Mucosa of descending colon (tissue), 3 donors: ENCODE results near the gene PRM3. TPM values are rescaled to one million over a fixed set of nuclear protein-coding genes. Genes with fewer than 3 reads are reported as not detected.

Experiments used
- ATAC-seq: fragments of 200-7000 bp; cut with Tn5 transposase; one replicate; pipeline ENCODE4 v1.9.1; 2020; ENCODE audit warnings: mild to moderate bottlenecking, moderate library complexity
- DNase-seq, 3 donors: peaks; one replicate each; pipeline ENCODE4 v3.0.0-alpha.2; 2020
- H3K36me3 ChIP-seq: fragments of 200-600 bp; one replicate; pipeline ENCODE4 v1.8.0; 2021; ENCODE audit warnings: low read depth, mild to moderate bottlenecking
- H3K4me1 ChIP-seq: fragments of 200-600 bp; one replicate; pipeline ENCODE4 v1.8.0; 2021; ENCODE audit warnings: low read depth, mild to moderate bottlenecking
- H3K4me3 ChIP-seq: fragments of 200-600 bp; one replicate; pipeline ENCODE4 v1.8.0; 2021; ENCODE audit warnings: mild to moderate bottlenecking
- H3K9me3 ChIP-seq: fragments of 200-600 bp; one replicate; pipeline ENCODE4 v1.8.0; 2021; ENCODE audit warnings: mild to moderate bottlenecking
- CTCF ChIP-seq: fragments of 200-600 bp; IDR thresholded peaks from one replicate; pipeline ENCODE4 v1.8.0; 2022; ENCODE audit warnings: antibody characterized with exemption, mild to moderate bottlenecking
- intact Hi-C, 2 donors: fragments of 100-400 bp; cut with DNase I in 1 of 2; cut with micrococcal nuclease in 1 of 2; formaldehyde crosslinking; loops; one replicate each; pipeline versions ENCODE4 v1.11.0 to v1.11.1; 2022; cut with DNase I, micrococcal nuclease
- total RNA-seq, 3 donors: library from RNA; stranded (reverse); fragmentation: NEBNext Ultra II Directional in 2 of 3; extraction: Animal tissue kit (Norgen Biotek cat#: 25700) in 2 of 3; gene quantifications; one replicate each; pipeline versions ENCODE4 v1.2.1 to v1.2.4, GENCODE V29; 2021 to 2023
- donor health status: DM: no; HTN: no; CAD: no; lungs with moderate emphysema.
- donor health status: DM: no; HTN: no; CAD: no.
- donor health status: DM: no; HTN: yes; CAD: no.

PRM3 gene
- total RNA-seq, 3 donors from 2014 or later: not detected

GRCh38 chr16:11257131-11257938 lies 16.1 kb downstream of the PRM3 start:
- intact Hi-C loops: loop anchor here (5.0 to 10.0 kb wide), 2 partner anchors 283 to 285 kb away; no protein-coding TSS in a partner anchor
- DNase-seq (peak; percentile 80 to 89 (median 80)), ATAC-seq (peak; percentile 58)
- H3K36me3 ChIP-seq: no peaks in the 10 kb centered on the region
- H3K4me3 ChIP-seq: no peak overlapping the region
- peak; percentile 63 for TF ChIP-seq CTCF
- peaks cover 18% of the 10 kb centered on the region for H3K4me1 ChIP-seq
- H3K9me3 ChIP-seq: no peaks in the 10 kb centered on the region

GRCh38 chr16:11256661-11257130 lies 16.7 kb downstream of the PRM3 start:
- ATAC-seq (peak; percentile 34), DNase-seq (peak in 1 of 3 donors; percentile 67)
- intact Hi-C loops: loop anchor here (5.0 to 10.0 kb wide), 2 partner anchors 282 to 284 kb away; no protein-coding TSS in a partner anchor
- Histone ChIP-seq H3K9me3 (no peaks in the 10 kb centered on the region), H3K4me3 (peak overlapping the region; percentile 63), H3K4me1 (peaks cover 18% of the 10 kb centered on the region), H3K36me3 (no peaks in the 10 kb centered on the region)
- no peak for TF ChIP-seq CTCF

- peak; percentile 80 for ATAC-seq
- DNase-seq: peak; percentile 90 to 92 (median 91)
- intact Hi-C loops: loop anchor here (5.0 to 10.0 kb wide), 2 partner anchors 281 to 284 kb away; no protein-coding TSS in a partner anchor
- H3K9me3 ChIP-seq: no peaks in the 10 kb centered on the region
- TF ChIP-seq CTCF: peak; percentile 88
- H3K36me3 ChIP-seq: no peaks in the 10 kb centered on the region
- peak within 1 kb of the TSS; percentile 63 for H3K4me3 ChIP-seq
- peaks cover 18% of the 10 kb centered on the region for H3K4me1 ChIP-seq
Observed at GRCh38 chr16:11255737-11256660, 17.4 kb downstream of the PRM3 start, which contains the start of gene SOCS1. TSS of gene SOCS1 (minus strand) at chr16:11256204. CDS start at chr16:11255478, 726 bp downstream.

- peaks cover 18% of the 10 kb centered on the region for H3K4me1 ChIP-seq
- peak; percentile 59 to 81 (median 76) for DNase-seq
Observed at GRCh38 chr16:11254913-11255736, 18.3 kb downstream of the PRM3 start.

More at GRCh38 chr16:11254913-11255736, 18.3 kb downstream of the PRM3 start:
- H3K36me3 ChIP-seq: no peaks in the 10 kb centered on the region
- ATAC-seq: peak; percentile 20
- no peaks in the 10 kb centered on the region for H3K9me3 ChIP-seq
- peak overlapping the region; percentile 63 for H3K4me3 ChIP-seq
- intact Hi-C loops: loop anchor here (5.0 to 10.0 kb wide), 2 partner anchors 280 to 283 kb away; no protein-coding TSS in a partner anchor
- no peak for TF ChIP-seq CTCF
